ENCODE data around the gene TMEM80. TPM values are rescaled to one million over a fixed set of nuclear protein-coding genes. Genes with fewer than 3 reads are reported as not detected.

TMEM80 gene
- total and polyA plus RNA-seq, 2 of the 8 experiments (the other 6 are each of a cell fraction or from before 2014, with no cell fraction given), result 8.0 to 16.3 TPM

GRCh38 chr11:722346-722811 lies 26.8 kb downstream of the TMEM80 start:
- peaks cover 0 to 10% (median 8%) of the 10 kb centered on the region in 4 experiments; a peak in 4 of 7 replicates for H3K27me3 ChIP-seq (replicated peaks in 1 of 4; ENCODE audit: control insufficient read depth in 3 of 4, extremely low read depth in 1 of 4, insufficient read depth in 3 of 4, low read length in 3 of 4)
- H2BK20ac ChIP-seq (ENCODE audit: low read length), result no peak overlapping the region

More at GRCh38 chr11:722346-722811, 26.8 kb downstream of the TMEM80 start:
- CTCF ChIA-PET (ENCODE audit: partially characterized antibody), result interaction anchor here (1.0 to 15.4 kb wide), 17 partner anchors 9 to 114 kb away, joined by 3 to 395 read pairs (median 6); partner anchors contain the start of genes TALDO1 and TMEM80
- Histone ChIP-seq H3K9me3 (ENCODE audit: insufficient read depth in 2 of 2, low read depth in 1 of 2, low read length in 1 of 2) (no peaks in the 10 kb centered on the region), H3K23me2 (ENCODE audit: low read depth, low read length) (peaks cover 9% of the 10 kb centered on the region; the same call in 1 of the 2 replicates), H2BK12ac (ENCODE audit: low read depth, low read length) (no peak overlapping the region), H3K27ac (ENCODE audit: low read depth, low read length) (no peak overlapping the region), H4K5ac (ENCODE audit: insufficient read length, low read depth, low read length) (no peak overlapping the region), H3K79me1 (ENCODE audit: low read depth, low read length) (no peaks in the 10 kb centered on the region), H3K4ac (replicated peaks; ENCODE audit: insufficient read length, low read depth, low read length) (no peak overlapping the region), H3K9ac (replicated peaks in 1 of 4; ENCODE audit: extremely low read depth in 1 of 4, low read depth in 3 of 4, low read length in 3 of 4) (no peak overlapping the region), H2AFZ (ENCODE audit: low read length) (no peak overlapping the region), H2BK15ac (ENCODE audit: low read length) (no peak overlapping the region), H3K4me1 (replicated peaks in 1 of 4; ENCODE audit: control insufficient read depth in 3 of 4, insufficient read depth in 4 of 4, low read length in 3 of 4) (peaks cover 0 to 19% (median 12%) of the 10 kb centered on the region in 4 experiments; a peak in 5 of 7 replicates), H2AK5ac (ENCODE audit: low read depth, low read length) (no peak overlapping the region), H4K8ac (ENCODE audit: extremely low read depth, insufficient read depth, low read length) (no peak overlapping the region), H3K4me2 (ENCODE audit: insufficient read depth in 1 of 2, low read depth in 2 of 2, low read length in 2 of 2) (no peak overlapping the region), H2BK120ac (replicated peaks; ENCODE audit: low read depth, low read length) (no peak overlapping the region), H4K20me1 (replicated peaks in 1 of 2; ENCODE audit: control insufficient read depth in 1 of 2, insufficient read depth in 2 of 2, low read length in 2 of 2) (no peaks in the 10 kb centered on the region), H2BK5ac (ENCODE audit: low read depth, low read length) (no peak overlapping the region), H3K79me2 (ENCODE audit: control insufficient read depth in 1 of 2, insufficient read depth in 2 of 2, low read length in 2 of 2) (no peaks in the 10 kb centered on the region), H3K14ac (ENCODE audit: insufficient read length) (no peak overlapping the region), H3K18ac (ENCODE audit: extremely low read depth, low read length) (no peak overlapping the region), H3K56ac (replicated peaks; ENCODE audit: insufficient read length, low read depth, low read length) (no peak overlapping the region), H3K36me3 (ENCODE audit: control insufficient read depth in 2 of 4, insufficient read depth in 4 of 4, low read length in 3 of 4) (no peaks in the 10 kb centered on the region), H3K4me3 (ENCODE audit: extremely low read depth in 1 of 4, insufficient read depth in 2 of 4, low read depth in 3 of 4, low read length in 4 of 4) (no peak overlapping the region), H4K91ac (replicated peaks; ENCODE audit: insufficient read length, low read length) (no peak overlapping the region), H3K23ac (ENCODE audit: insufficient read length) (no peak overlapping the region)
- POLR2A ChIA-PET (ENCODE audit: partially characterized antibody), result interaction anchor here (0.6 to 13.2 kb wide), 7 partner anchors 10 to 84 kb away, joined by 3 to 216 read pairs (median 4); partner anchors contain the start of genes EPS8L2 and TALDO1
- TF ChIP-seq CREB1 (IDR thresholded peaks at IDR 0.05) (no peak), KDM5A (IDR thresholded peaks at IDR 0.05; ENCODE audit: low read length) (no peak), SP4 (IDR thresholded peaks at IDR 0.05; ENCODE audit: low read length) (no peak), TCF12 (IDR thresholded peaks at IDR 0.05; ENCODE audit: low read depth, low read length) (no peak), TAF7 (optimal IDR thresholded peaks at IDR 0.05; ENCODE audit: borderline replicate concordance, low read depth, low read length) (no peak), ZNF274 (IDR thresholded peaks at IDR 0.05; ENCODE audit: borderline replicate concordance, extremely low read depth, low read length) (no peak), SRF (IDR thresholded peaks at IDR 0.05; ENCODE audit: low read depth, low read length) (no peak), PHF8 (conservative IDR thresholded peaks at IDR 0.05; ENCODE audit: low read depth, low read length) (no peak), BCL11A (IDR thresholded peaks at IDR 0.05; ENCODE audit: low read depth in 2 of 2, low read length in 2 of 2) (no peak), SIX5 (IDR thresholded peaks at IDR 0.05; ENCODE audit: low read depth, low read length) (no peak), RBBP5 (IDR thresholded peaks at IDR 0.05; ENCODE audit: borderline replicate concordance, low read depth, low read length) (no peak), CTBP2 (IDR thresholded peaks at IDR 0.05; ENCODE audit: borderline replicate concordance, insufficient read depth, insufficient read length, low read length) (no peak)
- DNase-seq (ENCODE audit: low read depth in 1 of 2, low spot score in 2 of 2) (no peak), FAIRE-seq (no peak)
- WGBS, 2 experiments (ENCODE audit: extremely low coverage in 1 of 2, insufficient coverage in 1 of 2, insufficient read length in 1 of 2, insufficient replicate concordance in 2 of 2, low coverage in 1 of 2, low lambda C conversion rate in 2 of 2, missing lambda C conversion rate in 1 of 2), result 92% methylated on average over 18 of the region's 20 CpGs; no CpG with 5 or more reads in 1 of the 2 experiments
